HCT116 (cell line): ENCODE data around the gene LRRK2. TPM values are rescaled to one million over a fixed set of nuclear protein-coding genes. Genes with fewer than 3 reads are reported as not detected.

Experiments
- ATAC-seq: fragments of 200-7000 bp; cut with Tn5 transposase; 2 replicates; pipeline ENCODE4 v1.9.1; 2020; ENCODE audit warnings: mild to moderate bottlenecking, moderate library complexity
- BruUV-seq: library from RNA; stranded (reverse); fragments of 400-500 nt; replicated peaks from 2 replicates; lab custom pipeline; 2021; lab: Mats Ljungman, UMichigan
- CTCF ChIA-PET: fragments of 300-600 bp; sonication (Branson Sonifier 250); formaldehyde crosslinking; loops from one replicate; lab custom pipeline; 2021; ENCODE audit warnings: antibody characterized with exemption; lab: Charles Lee
- POLR2A ChIA-PET: fragments of 300-600, 350-600 bp; sonication (Branson Sonifier 250); formaldehyde crosslinking; loops from one replicate; lab custom pipeline; 2021; ENCODE audit warnings: antibody characterized with exemption; lab: Charles Lee
- RAD21 ChIA-PET, 2 experiments: fragments of 300-600 bp; sonication (Branson Sonifier 250); formaldehyde crosslinking; loops; one replicate each; lab custom pipeline; 2023; ENCODE audit warnings: low total read pairs in 2 of 2; ENCODE audit not compliant: uncharacterized antibody in 2 of 2, unreplicated experiment in 2 of 2, low non-redundant PET in 1 of 2; lab: Charles Lee
- DNase-seq: peaks from one replicate; pipeline ENCODE4 v3.0.0-alpha.2; 2010; ENCODE audit warnings: low read depth, low spot score
- H2AFZ ChIP-seq: fragments of 200-600 bp; shearing (Covaris generic), sonication (generic); 2 replicates; pipeline ENCODE4 v1.6.1; 2017; ENCODE audit warnings: low read depth, mixed run types, mixed read lengths, antibody characterized with exemption, low read length; ENCODE audit not compliant: poor library complexity, severe bottlenecking
- H3K27ac ChIP-seq: 2 replicates; pipeline ENCODE4 v1.5.1; 2012; ENCODE audit warnings: low read depth, low read length
- H3K27me3 ChIP-seq: fragments of 200-600 bp; sonication (generic); 2 replicates; pipeline ENCODE4 v1.6.1; 2016; ENCODE audit warnings: mixed run types, low read length, mixed read lengths; ENCODE audit not compliant: insufficient read depth
- H3K36me3 ChIP-seq, 2 experiments: fragments of 200-500 bp in 1 of 2; fragments of 200-600 bp in 1 of 2; sonication (Bioruptor generic) in 1 of 2; sonication (generic) in 1 of 2; 2 replicates each; pipeline versions ENCODE4 v1.5.1 to v1.6.1; 2014 to 2016; ENCODE audit warnings: low read length in 2 of 2, inconsistent platforms in 1 of 2, mixed read lengths in 1 of 2, mixed run types in 1 of 2; ENCODE audit not compliant: insufficient read depth in 2 of 2, control insufficient read depth in 1 of 2
- H3K4me1 ChIP-seq, 2 experiments: fragments of 200-600 bp in 1 of 2; sonication (generic) in 1 of 2; 2 replicates each; pipeline versions ENCODE4 v1.5.1 to v1.6.1; 2012 to 2017; ENCODE audit warnings: low read length in 2 of 2, inconsistent platforms in 1 of 2, mild to moderate bottlenecking in 1 of 2, mixed read lengths in 1 of 2, mixed run types in 1 of 2, moderate library complexity in 1 of 2; ENCODE audit not compliant: insufficient read depth in 2 of 2, control insufficient read depth in 1 of 2
- H3K4me2 ChIP-seq: fragments of 200-600 bp; sonication (generic); 2 replicates; pipeline ENCODE4 v1.6.1; 2017; ENCODE audit warnings: mixed run types, low read length, mixed read lengths
- H3K4me3 ChIP-seq, 2 experiments: fragments of 200-600 bp in 1 of 2; sonication (generic) in 1 of 2; replicated peaks in 1 of 2; 2 replicates each; pipeline ENCODE4 v1.5.1; 2011 to 2016; ENCODE audit warnings: low read length in 2 of 2, control low read depth in 1 of 2, low read depth in 1 of 2, mild to moderate bottlenecking in 1 of 2, mixed read lengths in 1 of 2, mixed run types in 1 of 2
- H3K79me2 ChIP-seq: fragments of 200-600 bp; sonication (generic); 2 replicates; pipeline ENCODE4 v1.6.1; 2017; ENCODE audit warnings: mild to moderate bottlenecking, mixed run types, low read length, moderate library complexity, mixed read lengths; ENCODE audit not compliant: insufficient read depth
- H3K9ac ChIP-seq: fragments of 200-600 bp; sonication (generic); 2 replicates; pipeline ENCODE4 v1.6.1; 2016; ENCODE audit warnings: low read length, mixed read lengths
- H3K9me2 ChIP-seq: fragments of 200-600 bp; sonication (generic), shearing (Covaris generic); 2 replicates; pipeline ENCODE4 v1.6.1; 2017; ENCODE audit warnings: mixed run types, mild to moderate bottlenecking, moderate library complexity; ENCODE audit not compliant: insufficient read depth
- H3K9me3 ChIP-seq, 2 experiments: fragments of 200-500 bp in 1 of 2; fragments of 200-600 bp in 1 of 2; sonication (Bioruptor generic) in 1 of 2; sonication (generic) in 1 of 2; 2 replicates each; pipeline ENCODE4 v1.6.1; 2014 to 2017; ENCODE audit warnings: low read length in 2 of 2, mixed read lengths in 2 of 2, inconsistent platforms in 1 of 2, low read depth in 1 of 2, mild to moderate bottlenecking in 1 of 2, mixed run types in 1 of 2, moderate library complexity in 1 of 2; ENCODE audit not compliant: control insufficient read depth in 1 of 2, insufficient read depth in 1 of 2
- H4K20me1 ChIP-seq: fragments of 200-600 bp; sonication (generic), shearing (Covaris generic); 2 replicates; pipeline ENCODE4 v1.6.1; 2017; ENCODE audit warnings: mixed run types, mild to moderate bottlenecking, moderate library complexity; ENCODE audit not compliant: insufficient read depth
- CBX3 ChIP-seq: IDR thresholded peaks from 2 replicates; pipeline ENCODE4 v1.6.1; 2012; ENCODE audit warnings: low read depth
- CEBPB ChIP-seq: IDR thresholded peaks from 2 replicates; pipeline ENCODE4 v1.6.1; 2012; ENCODE audit warnings: low read depth
- EGR1 ChIP-seq: IDR thresholded peaks from 2 replicates; pipeline ENCODE4 v1.6.1; 2012; ENCODE audit warnings: low read depth
- ELF1 ChIP-seq: IDR thresholded peaks from 2 replicates; pipeline ENCODE4 v1.6.1; 2012; ENCODE audit warnings: low read depth, borderline replicate concordance
- EZH2 ChIP-seq: fragments of 200-600 bp; sonication (generic); IDR thresholded peaks from 2 replicates; pipeline ENCODE4 v1.6.1; 2017; ENCODE audit warnings: antibody characterized with exemption, mixed run types
- FOSL1 ChIP-seq: IDR thresholded peaks from 2 replicates; pipeline ENCODE4 v1.6.1; 2012; ENCODE audit warnings: low read depth
- JUND ChIP-seq: IDR thresholded peaks from 2 replicates; pipeline ENCODE4 v1.6.1; 2012
- POLR2A ChIP-seq: IDR thresholded peaks from 2 replicates; pipeline ENCODE4 v1.7.0; 2011; ENCODE audit warnings: borderline replicate concordance; ENCODE audit not compliant: insufficient read depth, insufficient read length; ENCODE audit errors: extremely low read depth
- SRF ChIP-seq: IDR thresholded peaks from 2 replicates; pipeline ENCODE4 v1.6.1; 2012; ENCODE audit warnings: low read depth
- ZNF274 ChIP-seq: fragments of 200-500 bp; sonication (Bioruptor generic); IDR thresholded peaks from 2 replicates; pipeline ENCODE4 v1.6.1; 2014; ENCODE audit warnings: mild to moderate bottlenecking, low read depth, low read length, inconsistent platforms
- intact Hi-C: fragments of 100-400 bp; cut with micrococcal nuclease; formaldehyde crosslinking; loops from 2 replicates; pipeline ENCODE4 v1.10.0; 2022
- total RNA-seq: library from RNA; stranded (reverse); gene quantifications from one replicate; pipeline ENCODE4 v1.2.1, GENCODE V29; 2021; ENCODE audit not compliant: unreplicated experiment
- TF ChIP-seq, protein P1 (sequence below): IDR thresholded peaks from 2 replicates; pipeline ENCODE4 v1.6.1; 2011; ENCODE audit warnings: mild to moderate bottlenecking, low read length, moderate library complexity; ENCODE audit not compliant: insufficient replicate concordance; ENCODE audit errors: extremely low read depth
- TF ChIP-seq, protein P2 (sequence below): IDR thresholded peaks from 2 replicates; pipeline ENCODE4 v1.6.1; 2012

The LRRK2 gene
- total RNA-seq, 1 experiment from 2014 or later: 0.20 TPM

DNA sequence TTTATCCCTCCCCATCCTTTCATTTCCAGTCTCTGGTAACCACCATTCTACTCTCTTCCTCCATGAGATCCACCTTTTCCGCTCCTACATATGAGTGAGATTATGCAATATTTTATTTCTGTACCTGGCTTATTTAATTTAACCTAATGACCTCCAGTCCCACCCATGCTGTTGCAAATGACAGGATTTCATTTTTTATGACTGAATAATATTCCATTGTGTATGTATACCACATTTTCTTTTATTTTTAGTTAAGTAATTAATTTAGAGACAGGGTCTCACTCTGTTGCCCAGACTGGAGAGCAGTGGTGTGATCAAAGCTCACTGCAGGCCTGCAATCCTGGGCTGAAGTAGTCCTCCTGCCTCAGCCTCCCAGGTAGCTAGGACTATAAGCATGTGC lies 2.6 kb downstream of the LRRK2 start:
- no peaks in the 10 kb centered on the region for H3K27me3 ChIP-seq
- H3K4me3 ChIP-seq: no peak overlapping the region
- no peaks in the 10 kb centered on the region for H3K9me2 ChIP-seq
- BruUV-seq: no TSS peak
- no peak overlapping the region for H2AFZ ChIP-seq
- H3K36me3 ChIP-seq: no peaks in the 10 kb centered on the region
- no peak overlapping the region for H3K9ac ChIP-seq
- RAD21 ChIA-PET: no interaction called here
- H3K9me3 ChIP-seq: no peaks in the 10 kb centered on the region
- no peaks in the 10 kb centered on the region for H4K20me1 ChIP-seq
- intact Hi-C loops: no loop called here
- no peak overlapping the region for H3K27ac ChIP-seq
- ATAC-seq (no peak), DNase-seq (no peak)
- POLR2A ChIA-PET: no interaction called here
- no peak overlapping the region for H3K4me2 ChIP-seq
- CTCF ChIA-PET: no interaction called here
- H3K4me1 ChIP-seq: no peaks in the 10 kb centered on the region
- H3K79me2 ChIP-seq: no peaks in the 10 kb centered on the region
- TF ChIP-seq ELF1 (no peak), EGR1 (no peak), FOSL1 (no peak), ZNF274 (no peak), CBX3 (no peak), EZH2 (no peak), CEBPB (no peak), SRF (no peak), POLR2A (no peak), JUND (no peak)
- TF ChIP-seq, protein P1, sequence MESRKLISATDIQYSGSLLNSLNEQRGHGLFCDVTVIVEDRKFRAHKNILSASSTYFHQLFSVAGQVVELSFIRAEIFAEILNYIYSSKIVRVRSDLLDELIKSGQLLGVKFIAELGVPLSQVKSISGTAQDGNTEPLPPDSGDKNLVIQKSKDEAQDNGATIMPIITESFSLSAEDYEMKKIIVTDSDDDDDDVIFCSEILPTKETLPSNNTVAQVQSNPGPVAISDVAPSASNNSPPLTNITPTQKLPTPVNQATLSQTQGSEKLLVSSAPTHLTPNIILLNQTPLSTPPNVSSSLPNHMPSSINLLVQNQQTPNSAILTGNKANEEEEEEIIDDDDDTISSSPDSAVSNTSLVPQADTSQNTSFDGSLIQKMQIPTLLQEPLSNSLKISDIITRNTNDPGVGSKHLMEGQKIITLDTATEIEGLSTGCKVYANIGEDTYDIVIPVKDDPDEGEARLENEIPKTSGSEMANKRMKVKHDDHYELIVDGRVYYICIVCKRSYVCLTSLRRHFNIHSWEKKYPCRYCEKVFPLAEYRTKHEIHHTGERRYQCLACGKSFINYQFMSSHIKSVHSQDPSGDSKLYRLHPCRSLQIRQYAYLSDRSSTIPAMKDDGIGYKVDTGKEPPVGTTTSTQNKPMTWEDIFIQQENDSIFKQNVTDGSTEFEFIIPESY: no peak
- TF ChIP-seq, protein P2, sequence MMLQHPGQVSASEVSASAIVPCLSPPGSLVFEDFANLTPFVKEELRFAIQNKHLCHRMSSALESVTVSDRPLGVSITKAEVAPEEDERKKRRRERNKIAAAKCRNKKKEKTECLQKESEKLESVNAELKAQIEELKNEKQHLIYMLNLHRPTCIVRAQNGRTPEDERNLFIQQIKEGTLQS: no peak
